LoVo (cell line): ENCODE measurements around the gene CDK4.
"Not testable (repeated sequence)": the region's sequence is repeated elsewhere in the genome, so short reads cannot be mapped to it uniquely, and the experiment has no call there.

Experiments
- DNase-seq: peaks from one replicate; pipeline ENCODE4 v3.0.0-alpha.2; 2016; ENCODE audit warnings: low spot score

Gene CDK4

GRCh38 chr12:57724003-57724935 lies 27.8 kb downstream of the CDK4 start:
- no peak for DNase-seq

DNA sequence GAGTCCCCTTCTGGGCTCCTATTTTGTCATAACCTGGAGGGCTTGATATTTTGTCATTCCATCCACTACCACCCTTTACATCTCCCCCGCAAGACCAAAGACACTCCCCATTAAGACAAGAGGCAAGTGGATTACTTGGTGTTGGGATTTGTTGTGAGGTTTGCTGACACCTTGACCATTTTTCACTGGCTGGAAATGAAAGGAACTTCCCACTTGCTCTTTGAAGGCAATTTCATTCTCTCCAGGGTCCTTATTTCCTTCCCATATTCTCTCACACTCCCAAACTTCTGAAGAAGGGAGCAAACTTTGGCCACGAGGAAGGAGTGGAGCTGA lies 28.5 kb downstream of the CDK4 start:
- no peak for DNase-seq

GRCh38 chr12:57722716-57723629 lies 29.1 kb downstream of the CDK4 start:
- DNase-seq, result no peak

GRCh38 chr12:57721846-57722608 lies 30.1 kb downstream of the CDK4 start:
- DNase-seq, result not testable (repeated sequence)

- DNase-seq, result no peak
Observed at GRCh38 chr12:57720606-57721595, 31.2 kb downstream of the CDK4 start.

GRCh38 chr12:57719777-57720605 lies 32.1 kb downstream of the CDK4 start:
- no peak for DNase-seq

GRCh38 chr12:57718641-57719528 lies 33.2 kb downstream of the CDK4 start:
- DNase-seq, result no peak

DNA sequence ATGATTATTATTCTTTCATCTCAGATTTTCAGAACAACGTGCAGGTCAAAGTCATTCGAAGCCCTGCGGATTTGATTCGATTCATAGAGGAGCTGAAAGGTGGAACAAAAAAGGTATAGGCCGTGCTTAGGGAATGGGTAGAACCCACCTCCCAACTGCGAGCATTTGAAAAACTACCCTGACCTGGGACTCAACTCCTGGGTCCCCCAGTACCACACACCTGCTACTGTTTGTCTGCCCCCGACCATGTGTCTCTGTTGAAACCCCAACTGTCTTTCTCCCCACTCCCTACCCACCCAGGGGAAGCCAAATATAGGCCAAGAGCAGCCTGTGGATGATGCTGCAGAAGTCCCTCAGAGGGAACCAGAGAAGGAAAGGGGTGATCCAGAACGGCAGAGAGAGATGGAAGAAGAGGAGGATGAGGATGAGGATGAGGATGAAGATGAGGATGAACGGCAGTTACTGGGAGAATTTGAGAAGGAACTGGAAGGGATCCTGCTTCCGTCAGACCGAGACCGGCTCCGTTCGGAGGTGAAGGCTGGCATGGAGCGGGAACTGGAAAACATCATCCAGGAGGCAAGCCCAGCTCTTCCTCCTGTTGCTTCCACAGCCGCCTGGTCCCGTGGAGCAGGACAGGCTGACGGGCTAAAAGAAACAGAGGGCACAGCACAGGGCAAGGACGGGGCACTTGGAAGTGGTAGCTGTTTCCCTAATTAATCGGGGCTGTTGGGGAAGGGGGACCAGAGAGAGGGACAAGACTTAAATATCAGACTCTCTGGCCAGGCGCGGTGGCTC lies 34.1 kb downstream of the CDK4 start:
- DNase-seq, result no peak

DNA sequence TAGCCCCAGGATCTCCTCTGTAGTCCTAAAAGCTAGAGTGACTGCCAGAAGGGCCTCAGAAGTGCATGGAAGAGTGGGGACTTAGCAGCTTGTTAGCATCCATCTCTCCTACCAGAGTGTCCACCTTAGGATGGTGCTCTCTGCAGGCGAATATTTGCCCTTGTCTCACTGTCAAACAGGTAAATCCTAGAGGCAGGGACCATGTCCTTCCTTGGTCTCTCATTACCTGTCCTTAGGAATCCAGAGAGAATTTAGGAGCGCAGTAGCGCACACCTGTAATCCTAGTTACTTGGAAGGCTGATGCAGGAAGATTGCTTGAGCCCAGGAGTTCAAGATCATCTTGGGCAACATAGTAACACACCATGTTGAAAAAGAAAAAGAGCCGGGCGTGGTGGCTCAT lies 35.0 kb downstream of the CDK4 start:
- no peak for DNase-seq

DNA sequence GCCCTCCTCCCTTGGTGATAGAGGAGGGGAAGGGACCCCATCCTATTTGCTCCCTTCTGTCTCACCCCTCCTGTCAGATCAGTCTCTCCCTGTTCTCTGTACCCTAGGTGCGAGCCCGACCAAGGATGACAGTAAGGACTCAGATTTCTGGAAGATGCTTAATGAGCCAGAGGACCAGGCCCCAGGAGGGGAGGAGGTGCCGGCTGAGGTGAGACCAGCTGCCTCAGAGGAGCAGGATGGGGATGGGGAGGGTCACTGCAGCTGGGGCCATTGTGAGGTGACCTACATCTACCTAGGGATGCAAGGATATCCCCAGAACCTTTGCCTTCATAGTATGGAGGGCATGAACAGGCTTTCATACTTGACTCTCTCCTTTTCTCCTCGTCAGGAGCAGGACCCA lies 35.8 kb downstream of the CDK4 start:
- DNase-seq, result no peak

DNA sequence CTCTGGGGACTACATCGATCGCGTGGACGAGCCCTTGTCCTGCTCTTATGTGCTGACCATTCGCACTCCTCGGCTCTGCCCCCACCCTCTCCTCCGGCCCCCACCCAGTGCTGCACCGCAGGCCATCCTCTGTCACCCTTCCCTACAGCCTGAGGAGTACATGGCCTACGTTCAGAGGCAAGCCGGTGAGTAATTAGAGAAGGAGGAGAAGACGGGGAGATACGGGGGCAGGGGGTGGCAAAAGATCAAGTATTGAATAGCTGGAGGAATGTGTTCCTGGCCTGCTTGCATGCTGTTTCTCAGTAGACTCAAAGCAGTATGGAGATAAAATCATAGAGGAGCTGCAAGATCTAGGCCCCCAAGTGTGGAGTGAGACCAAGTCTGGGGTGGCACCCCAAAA lies 36.3 kb downstream of the CDK4 start:
- no peak for DNase-seq

DNA sequence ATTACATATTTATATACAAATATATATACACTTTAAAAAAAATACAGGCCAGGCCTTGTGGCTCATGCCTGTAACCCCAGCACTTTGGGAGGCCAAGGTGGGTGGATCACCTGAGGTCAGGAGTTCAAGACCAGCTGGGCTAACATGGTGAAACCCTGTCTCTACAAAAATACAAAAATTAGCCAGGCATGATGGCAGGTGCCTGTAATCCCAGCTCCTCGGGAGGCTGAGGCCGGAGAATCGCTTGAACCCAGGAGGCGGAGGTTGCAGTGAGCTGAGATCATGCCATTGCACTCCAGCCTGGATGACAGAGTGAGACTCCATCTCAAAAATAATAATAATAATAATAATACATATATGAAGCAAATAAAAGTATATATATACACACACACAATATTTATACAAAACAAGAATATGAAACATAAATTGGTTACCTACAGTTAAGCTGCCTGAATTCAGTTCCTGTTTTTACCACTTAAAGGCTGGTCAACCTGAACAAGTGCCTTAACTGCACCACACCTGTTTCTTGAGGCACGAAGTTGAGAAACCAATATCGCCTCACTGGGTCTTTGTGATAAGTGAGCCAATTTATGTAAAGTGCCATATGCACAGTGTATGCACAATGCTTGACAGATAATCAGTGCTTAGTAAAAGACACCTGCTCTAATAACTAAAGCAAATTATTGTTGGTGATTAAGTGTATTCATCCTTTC lies 36.9 kb downstream of the CDK4 start:
- DNase-seq, result not testable (repeated sequence)

- no peak for DNase-seq
Observed at GRCh38 chr12:57713209-57713608, 38.9 kb downstream of the CDK4 start.

DNA sequence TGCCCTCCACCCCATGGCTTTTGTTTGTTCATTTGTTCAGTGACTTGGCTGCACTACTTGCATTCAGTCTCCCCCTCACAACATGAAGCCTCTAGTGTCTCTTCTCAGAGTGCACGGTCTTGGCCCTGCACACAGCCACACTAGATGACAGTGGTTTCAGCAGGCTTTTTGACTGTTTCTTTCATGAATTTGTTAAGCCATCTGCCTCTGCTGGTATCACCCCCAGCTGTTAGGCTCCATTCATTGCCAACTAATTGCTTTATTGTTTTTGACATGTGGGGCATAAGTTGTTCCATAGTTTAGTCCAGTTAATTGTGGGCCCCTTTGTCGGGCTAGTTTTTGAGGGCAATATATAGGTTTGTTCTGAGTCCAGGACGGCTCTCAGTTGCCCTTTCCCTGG lies 39.4 kb downstream of the CDK4 start:
- DNase-seq, result no peak

DNA sequence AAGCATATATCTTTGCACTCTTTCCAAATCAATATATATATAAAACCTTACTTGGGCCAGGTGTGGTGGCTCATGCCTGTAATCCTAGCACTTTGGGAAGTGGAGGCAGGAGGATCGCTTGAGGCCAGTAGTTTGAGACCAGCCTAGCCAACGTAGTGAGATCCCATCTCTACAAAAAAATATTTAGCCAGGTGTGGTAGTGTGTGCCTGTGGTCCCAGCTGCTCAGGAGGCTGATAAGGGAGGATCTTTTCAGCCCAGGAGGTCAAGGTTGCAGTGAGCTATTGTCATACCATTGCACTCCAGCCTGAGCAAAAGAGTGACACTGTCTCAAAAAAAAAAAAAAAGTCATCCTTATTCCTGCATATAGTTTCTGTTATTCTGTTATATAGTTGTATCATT lies 43.8 kb downstream of the CDK4 start:
- DNase-seq, result no peak

DNA sequence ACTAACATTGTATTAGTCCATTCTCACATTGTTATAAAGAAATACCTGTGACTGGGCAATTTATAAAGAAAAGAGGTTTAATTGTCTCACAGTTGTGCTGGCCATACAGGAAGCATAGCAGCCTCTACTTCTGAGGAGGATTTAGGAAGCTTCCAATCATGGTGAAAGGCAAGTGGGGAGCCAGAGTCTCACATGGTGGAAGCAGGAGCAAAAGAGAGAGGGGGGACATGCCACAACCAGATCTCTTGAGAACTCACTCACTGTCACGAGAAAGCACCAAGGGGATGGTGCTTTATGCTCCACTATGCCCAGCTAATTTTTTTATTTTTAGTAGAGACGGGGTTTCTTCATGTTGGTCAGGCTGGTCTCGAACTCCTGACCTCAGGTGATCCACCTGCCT lies 44.9 kb downstream of the CDK4 start:
- no peak for DNase-seq

GRCh38 chr12:57700317-57700716 lies 51.8 kb downstream of the CDK4 start:
- no peak for DNase-seq

DNA sequence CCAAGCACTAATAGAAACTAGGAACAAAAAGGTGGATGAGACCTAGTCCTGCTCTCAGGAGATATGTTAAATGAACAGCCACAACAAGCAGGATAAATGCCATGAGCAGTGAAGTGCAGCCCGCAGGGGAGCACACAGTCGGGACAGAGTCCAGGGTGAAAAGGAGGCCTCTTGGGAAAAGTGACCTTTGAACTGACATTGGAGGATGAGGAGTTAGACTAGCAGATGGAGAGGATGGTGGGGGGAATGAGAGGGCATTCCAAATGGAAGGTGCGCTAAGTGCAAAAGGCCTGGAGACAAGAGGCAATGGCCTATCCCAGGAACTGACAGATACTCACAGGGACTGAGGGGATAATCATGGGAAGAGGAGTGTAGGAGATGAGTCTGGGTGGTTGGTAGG lies 53.7 kb downstream of the CDK4 start:
- no peak for DNase-seq
